Kidney epithelial cell (primary cell): Measurements from ENCODE around the gene VPS4B. TPM values are rescaled to one million over a fixed set of nuclear protein-coding genes. Genes with fewer than 3 reads are reported as not detected.

Source experiments
- DNase-seq: peaks from one replicate; pipeline ENCODE4 v3.0.0-alpha.2; 2010; ENCODE audit warnings: low read depth
- H3K27me3 ChIP-seq: 2 replicates; pipeline ENCODE4 v1.6.0; 2011; ENCODE audit warnings: low read length; ENCODE audit not compliant: control insufficient read depth, insufficient read depth
- H3K36me3 ChIP-seq: 2 replicates; pipeline ENCODE4 v1.5.1; 2011; ENCODE audit warnings: low read length; ENCODE audit not compliant: control insufficient read depth, insufficient read depth
- H3K4me3 ChIP-seq: 2 replicates; pipeline ENCODE4 v1.5.1; 2011; ENCODE audit warnings: low read depth, mild to moderate bottlenecking, control low read depth, low read length
- total RNA-seq: library from RNA; depleted of rRNA; stranded (reverse); fragments of >200 nt; gene quantifications from 2 replicates; pipeline ENCODE4 v1.2.3, GENCODE V29; 2015
- TF ChIP-seq, protein P1 (sequence below): IDR thresholded peaks from 2 replicates; pipeline ENCODE4 v1.5.1; 2011; ENCODE audit warnings: mild to moderate bottlenecking, moderate library complexity, low read length, control low read depth, inconsistent platforms; ENCODE audit not compliant: insufficient read depth, poor library complexity, severe bottlenecking

VPS4B gene
- total RNA-seq, 1 donor from 2014 or later = 63.8 TPM

DNA sequence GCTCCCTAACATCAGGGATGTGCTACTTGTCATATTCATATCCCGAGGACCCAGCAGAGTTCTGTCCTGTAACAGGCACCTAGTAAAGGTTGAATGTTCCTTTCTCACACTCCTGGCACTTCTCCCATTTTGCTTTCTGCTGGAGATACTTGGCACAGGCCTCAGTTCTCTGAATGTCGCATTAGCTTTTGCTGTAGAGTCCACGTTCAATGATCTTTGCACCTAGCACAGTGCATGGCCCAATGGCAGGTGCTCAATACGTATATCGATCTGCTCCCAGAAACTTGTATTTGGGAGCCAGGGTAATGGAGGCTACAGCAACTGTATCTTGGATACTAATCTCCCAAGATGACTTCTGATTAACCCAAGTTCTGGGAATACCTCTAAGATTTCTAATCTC, 24.8 kb upstream of the VPS4B start:
- TF ChIP-seq, protein P1, sequence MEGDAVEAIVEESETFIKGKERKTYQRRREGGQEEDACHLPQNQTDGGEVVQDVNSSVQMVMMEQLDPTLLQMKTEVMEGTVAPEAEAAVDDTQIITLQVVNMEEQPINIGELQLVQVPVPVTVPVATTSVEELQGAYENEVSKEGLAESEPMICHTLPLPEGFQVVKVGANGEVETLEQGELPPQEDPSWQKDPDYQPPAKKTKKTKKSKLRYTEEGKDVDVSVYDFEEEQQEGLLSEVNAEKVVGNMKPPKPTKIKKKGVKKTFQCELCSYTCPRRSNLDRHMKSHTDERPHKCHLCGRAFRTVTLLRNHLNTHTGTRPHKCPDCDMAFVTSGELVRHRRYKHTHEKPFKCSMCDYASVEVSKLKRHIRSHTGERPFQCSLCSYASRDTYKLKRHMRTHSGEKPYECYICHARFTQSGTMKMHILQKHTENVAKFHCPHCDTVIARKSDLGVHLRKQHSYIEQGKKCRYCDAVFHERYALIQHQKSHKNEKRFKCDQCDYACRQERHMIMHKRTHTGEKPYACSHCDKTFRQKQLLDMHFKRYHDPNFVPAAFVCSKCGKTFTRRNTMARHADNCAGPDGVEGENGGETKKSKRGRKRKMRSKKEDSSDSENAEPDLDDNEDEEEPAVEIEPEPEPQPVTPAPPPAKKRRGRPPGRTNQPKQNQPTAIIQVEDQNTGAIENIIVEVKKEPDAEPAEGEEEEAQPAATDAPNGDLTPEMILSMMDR = no peak

DNA sequence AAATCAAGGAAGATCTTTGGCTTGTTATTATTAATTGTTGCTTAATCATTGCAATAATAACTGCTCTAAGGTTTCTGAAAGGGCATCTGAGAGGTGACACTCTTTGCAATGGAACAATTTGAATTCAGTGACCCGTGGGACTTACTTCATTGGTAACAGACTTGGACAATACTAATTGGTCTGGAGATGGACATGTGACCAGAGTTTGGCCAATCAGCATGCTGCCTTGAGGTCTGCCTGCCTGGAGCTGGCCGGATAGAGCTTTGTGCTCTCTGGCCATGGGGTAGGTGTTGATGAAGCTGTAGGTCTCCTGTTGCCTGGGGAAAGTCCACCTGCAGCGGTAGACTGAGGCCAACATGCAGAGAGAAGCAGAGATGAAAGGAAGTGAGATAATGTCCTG, 24.0 kb upstream of the VPS4B start:
- H3K4me3 ChIP-seq = no peak overlapping the region
- no peaks in the 10 kb centered on the region for H3K36me3 ChIP-seq
- H3K27me3 ChIP-seq = no peaks in the 10 kb centered on the region
- no peak for DNase-seq
- TF ChIP-seq, protein P1 = no peak

More for the DNA sequence above, 24.8 kb upstream of the VPS4B start:
- Histone ChIP-seq H3K4me3 (no peak overlapping the region), H3K36me3 (no peaks in the 10 kb centered on the region), H3K27me3 (no peaks in the 10 kb centered on the region)
- no peak for DNase-seq

DNA sequence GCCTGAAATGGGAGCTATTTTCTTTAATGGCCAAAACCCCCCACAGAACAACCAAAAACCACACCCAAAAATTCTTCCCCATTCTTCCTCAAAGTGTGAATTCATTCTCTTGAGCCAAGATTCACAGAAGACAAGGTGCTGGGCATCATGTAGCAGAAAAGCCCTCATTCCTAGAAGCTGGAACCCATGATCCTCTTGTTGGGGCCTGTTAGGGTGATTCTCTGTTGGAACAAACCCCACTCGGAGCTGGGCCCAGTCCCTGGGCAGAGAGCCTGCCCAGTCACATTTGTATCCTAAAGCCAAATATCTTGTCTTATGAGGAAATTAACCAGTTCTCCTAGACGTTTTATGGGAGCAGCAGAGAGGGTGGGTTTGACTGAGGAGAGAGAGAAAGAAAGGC, 22.8 kb upstream of the VPS4B start:
- no peaks in the 10 kb centered on the region for H3K36me3 ChIP-seq
- TF ChIP-seq, protein P1 = no peak
- no peak overlapping the region for H3K4me3 ChIP-seq
- no peaks in the 10 kb centered on the region for H3K27me3 ChIP-seq
- DNase-seq = no peak

DNA sequence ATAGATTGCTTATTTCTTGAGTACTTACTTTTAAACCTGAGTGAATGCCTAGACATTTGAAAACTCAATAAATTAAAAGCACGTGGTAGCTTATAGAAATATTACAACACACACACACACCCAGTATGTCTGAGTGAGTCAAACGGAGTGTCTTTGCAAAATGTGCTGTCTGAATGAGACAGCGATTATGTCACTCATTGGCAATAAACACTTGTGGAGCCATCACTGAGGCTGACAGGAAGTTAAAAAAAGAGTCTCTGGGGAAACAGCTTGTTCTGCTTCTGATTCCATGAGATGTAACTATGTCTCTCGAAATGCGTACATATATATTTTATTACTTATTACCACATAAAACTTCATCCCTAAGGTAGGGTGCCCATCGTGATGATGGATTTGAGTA, 22.3 kb upstream of the VPS4B start:
- Histone ChIP-seq H3K36me3 (no peaks in the 10 kb centered on the region), H3K27me3 (no peaks in the 10 kb centered on the region), H3K4me3 (no peak overlapping the region)
- TF ChIP-seq, protein P1 = no peak
- DNase-seq = no peak

DNA sequence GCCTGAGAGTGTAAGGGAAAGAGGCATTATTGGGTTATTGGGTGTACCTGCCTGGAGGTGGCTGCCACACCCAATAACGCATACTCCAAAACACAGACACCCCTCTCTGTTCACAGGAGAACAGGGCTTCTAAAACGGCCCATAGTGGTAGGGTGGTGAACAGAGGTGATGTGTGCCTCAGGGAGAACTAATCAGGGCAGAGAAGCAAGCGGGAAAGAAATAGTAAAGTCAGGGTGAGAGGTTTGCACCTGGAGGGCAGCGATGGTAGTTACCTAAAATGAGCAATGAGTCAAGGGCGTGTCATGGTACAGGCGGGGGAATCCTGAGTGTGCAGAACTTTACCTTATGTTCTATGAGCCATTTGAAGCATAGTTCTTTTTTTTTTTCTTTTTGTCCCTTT, 21.6 kb upstream of the VPS4B start:
- Histone ChIP-seq H3K4me3 (no peak overlapping the region), H3K36me3 (no peaks in the 10 kb centered on the region), H3K27me3 (no peaks in the 10 kb centered on the region)
- TF ChIP-seq, protein P1 = no peak
- DNase-seq = no peak

DNA sequence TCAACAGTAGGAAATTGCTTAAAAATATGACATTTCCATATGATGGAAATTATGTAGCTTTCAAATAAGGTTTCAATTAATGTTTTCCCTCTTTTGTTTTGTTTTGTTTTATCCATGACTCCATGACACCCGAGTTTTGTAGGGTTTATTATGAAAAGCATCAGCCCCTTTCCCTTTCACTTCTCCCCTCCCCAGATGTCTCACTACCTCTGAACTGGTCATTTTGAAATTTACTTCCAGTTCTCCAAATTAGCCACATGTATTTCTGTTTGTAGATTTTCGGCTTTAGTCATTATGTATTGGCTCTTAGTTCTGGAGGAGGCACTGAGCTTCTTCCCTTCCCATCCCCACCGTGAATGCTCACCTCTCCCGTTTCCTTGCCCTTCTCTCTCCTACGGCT, 18.6 kb upstream of the VPS4B start:
- no peak overlapping the region for H3K4me3 ChIP-seq
- no peaks in the 10 kb centered on the region for H3K36me3 ChIP-seq
- DNase-seq = no peak
- no peaks in the 10 kb centered on the region for H3K27me3 ChIP-seq
- TF ChIP-seq, protein P1 = no peak
